ENCODE results near the gene PAQR7.
"Not testable (repeated sequence)": the region's sequence is repeated elsewhere in the genome, so short reads cannot be mapped to it uniquely, and the experiment has no call there.

The PAQR7 gene

GRCh38 chr1:25839808-25840207, 35.7 kb downstream of the PAQR7 start:
- not testable (repeated sequence) for DNase-seq

GRCh38 chr1:25837262-25837875, 38.1 kb downstream of the PAQR7 start:
- no peak for DNase-seq

GRCh38 chr1:25836695-25837094, 38.8 kb downstream of the PAQR7 start:
- DNase-seq, result no peak

- no peak for DNase-seq
These were observed 40.6 kb downstream of the PAQR7 start for GRCh38 chr1:25834894-25835293.

GRCh38 chr1:25833158-25833557, 42.4 kb downstream of the PAQR7 start:
- DNase-seq, result no peak

- DNase-seq, result no peak
These were observed 43.0 kb downstream of the PAQR7 start for GRCh38 chr1:25832336-25833037.

GRCh38 chr1:25831569-25832196, 43.8 kb downstream of the PAQR7 start:
- no peak for DNase-seq

- no peak for DNase-seq
These were observed 46.5 kb downstream of the PAQR7 start for GRCh38 chr1:25829046-25829445.

- DNase-seq, result no peak
These were observed 47.0 kb downstream of the PAQR7 start for GRCh38 chr1:25828491-25828890.

- DNase-seq, result no peak
These were observed 48.9 kb downstream of the PAQR7 start for GRCh38 chr1:25826571-25826970.

GRCh38 chr1:25825605-25826004, 49.9 kb downstream of the PAQR7 start:
- DNase-seq, result no peak

- DNase-seq, result no peak
These were observed 53.8 kb downstream of the PAQR7 start for GRCh38 chr1:25821630-25822091.

- DNase-seq, result no peak
These were observed 54.4 kb downstream of the PAQR7 start for GRCh38 chr1:25821112-25821476.

- DNase-seq, result peak; percentile 73
These were observed 55.0 kb downstream of the PAQR7 start for GRCh38 chr1:25820247-25821111.

- DNase-seq, result peak; percentile 71
These were observed 55.8 kb downstream of the PAQR7 start, which contains the start of gene MTFR1L for GRCh38 chr1:25819491-25820246. Gene MTFR1L, plus strand, starts transcription at chr1:25819954. Its CDS starts 3,151 bp downstream, at chr1:25823105.

- no peak for DNase-seq
These were observed 56.9 kb downstream of the PAQR7 start for GRCh38 chr1:25818569-25818968.

- no peak for DNase-seq
These were observed 57.5 kb downstream of the PAQR7 start for GRCh38 chr1:25817840-25818501.

GRCh38 chr1:25816112-25816718, 59.3 kb downstream of the PAQR7 start:
- no peak for DNase-seq

- no peak for DNase-seq
These were observed 60.0 kb downstream of the PAQR7 start for GRCh38 chr1:25815208-25816111.

GRCh38 chr1:25814549-25815087, 60.9 kb downstream of the PAQR7 start:
- DNase-seq, result no peak

All from inflammatory macrophage treated with lipopolysaccharide for 4 hours (primary cell).